RCC 7860 (cell line): ENCODE measurements around the gene KIF1A.
A peak's percentile ranks its signal among the peaks of the same experiment; 100 is the strongest.
"Not testable (repeated sequence)": the region's sequence is repeated elsewhere in the genome, so short reads cannot be mapped to it uniquely, and the experiment has no call there.

Source experiments
- DNase-seq: peaks from one replicate; pipeline ENCODE4 v3.0.0-alpha.2; 2015; ENCODE audit warnings: low spot score
- FAIRE-seq: peaks from 2 replicates; lab custom pipeline; 2012; peaks lifted over from hg19 to GRCh38; lab: Jason Lieb, UNC

Gene KIF1A

GRCh38 chr2:240846873-240847595 lies 27.0 kb upstream of the KIF1A start:
- no peak for FAIRE-seq
- DNase-seq = no peak

GRCh38 chr2:240846309-240846708 lies 26.3 kb upstream of the KIF1A start:
- not testable (repeated sequence) for FAIRE-seq, DNase-seq

GRCh38 chr2:240840435-240841060 lies 20.5 kb upstream of the KIF1A start:
- no peak for FAIRE-seq

GRCh38 chr2:240839152-240840143 lies 19.4 kb upstream of the KIF1A start:
- DNase-seq = peak; percentile 27
- no peak for FAIRE-seq

More at GRCh38 chr2:240840435-240841060, 20.5 kb upstream of the KIF1A start:
- peak; percentile 36 for DNase-seq

- no peak for DNase-seq
- FAIRE-seq = no peak
These were observed 17.6 kb upstream of the KIF1A start for GRCh38 chr2:240837621-240838020.

GRCh38 chr2:240836781-240837467 lies 16.9 kb upstream of the KIF1A start:
- FAIRE-seq = no peak
- no peak for DNase-seq

- FAIRE-seq (no peak), DNase-seq (no peak)
These were observed 15.5 kb upstream of the KIF1A start for GRCh38 chr2:240835528-240835927.

GRCh38 chr2:240834377-240834975 lies 14.5 kb upstream of the KIF1A start:
- FAIRE-seq (no peak), DNase-seq (no peak)

- FAIRE-seq (no peak), DNase-seq (no peak)
These were observed 13.8 kb upstream of the KIF1A start for GRCh38 chr2:240833724-240834285.

- FAIRE-seq (no peak), DNase-seq (no peak)
These were observed 13.0 kb upstream of the KIF1A start for GRCh38 chr2:240832921-240833494.

- no peak for FAIRE-seq
- no peak for DNase-seq
These were observed 12.2 kb upstream of the KIF1A start for GRCh38 chr2:240832205-240832727.

GRCh38 chr2:240831594-240832204 lies 11.7 kb upstream of the KIF1A start:
- no peak for DNase-seq
- FAIRE-seq = no peak

- FAIRE-seq = no peak
These were observed 5.5 kb upstream of the KIF1A start for GRCh38 chr2:240825476-240825875.

GRCh38 chr2:240823449-240824336 lies 3.7 kb upstream of the KIF1A start:
- DNase-seq (no peak), FAIRE-seq (no peak)

More at GRCh38 chr2:240825476-240825875, 5.5 kb upstream of the KIF1A start:
- DNase-seq = no peak

GRCh38 chr2:240822280-240822847 lies 2.3 kb upstream of the KIF1A start:
- DNase-seq = no peak
- no peak for FAIRE-seq

GRCh38 chr2:240821429-240821778 lies 1.4 kb upstream of the KIF1A start:
- no peak for FAIRE-seq

GRCh38 chr2:240820607-240821428 lies 799 bp upstream of the KIF1A start:
- no peak for DNase-seq
- no peak for FAIRE-seq

More at GRCh38 chr2:240821429-240821778, 1.4 kb upstream of the KIF1A start:
- no peak for DNase-seq
